SK-N-MC (cell line): Measurements from ENCODE around the gene SCARB2.

Source experiments
- EZH2 ChIP-seq: fragments of 200-600 bp; sonication (generic); IDR thresholded peaks from one replicate; pipeline ENCODE4 v1.6.1; 2017; ENCODE audit warnings: antibody characterized with exemption
- FOXP2 ChIP-seq: optimal IDR thresholded peaks from 2 replicates; pipeline ENCODE3; 2011; ENCODE audit warnings: mild to moderate bottlenecking, moderate library complexity; ENCODE audit not compliant: insufficient read depth; ENCODE audit errors: extremely low read length, control extremely low read depth
- POLR2AphosphoS5 ChIP-seq: IDR thresholded peaks from 2 replicates; pipeline ENCODE4 v1.6.1; 2012; ENCODE audit warnings: mild to moderate bottlenecking, low read depth, low read length, borderline replicate concordance

DNA sequence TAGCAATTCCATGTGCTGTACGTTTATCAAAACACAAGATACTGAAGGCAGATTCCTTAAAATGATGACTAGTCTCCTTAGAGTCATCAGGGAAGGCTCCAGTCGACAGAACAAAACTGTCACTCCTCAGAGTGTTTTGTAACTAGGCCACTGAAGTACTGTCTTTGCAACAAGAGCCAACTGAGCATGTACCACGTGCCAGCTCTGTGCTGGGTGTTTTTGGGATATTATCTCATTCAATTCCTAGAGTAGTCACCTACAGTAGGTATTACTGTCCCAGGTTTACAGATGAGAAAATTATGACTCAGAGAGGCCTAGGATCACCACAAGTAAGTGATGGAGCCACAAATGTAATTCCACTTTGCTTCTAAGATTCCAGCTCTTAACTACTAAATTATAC is 47.1 kb downstream of the SCARB2 start:
- TF ChIP-seq EZH2 (no peak), POLR2AphosphoS5 (no peak), FOXP2 (no peak)
